NCI-H1417 (cell line): Measurements from ENCODE around the gene VIT.
A peak's percentile ranks its signal among the peaks of the same experiment; 100 is the strongest.

ENCODE experiments used
- DNase-seq, 3 experiments: peaks; one replicate each; lab custom pipeline; 2025; lab: John Stamatoyannopoulos, UW

Gene VIT

GRCh38 chr2:36710858-36711515, 14.5 kb downstream of the VIT start:
- no peak for DNase-seq

DNA sequence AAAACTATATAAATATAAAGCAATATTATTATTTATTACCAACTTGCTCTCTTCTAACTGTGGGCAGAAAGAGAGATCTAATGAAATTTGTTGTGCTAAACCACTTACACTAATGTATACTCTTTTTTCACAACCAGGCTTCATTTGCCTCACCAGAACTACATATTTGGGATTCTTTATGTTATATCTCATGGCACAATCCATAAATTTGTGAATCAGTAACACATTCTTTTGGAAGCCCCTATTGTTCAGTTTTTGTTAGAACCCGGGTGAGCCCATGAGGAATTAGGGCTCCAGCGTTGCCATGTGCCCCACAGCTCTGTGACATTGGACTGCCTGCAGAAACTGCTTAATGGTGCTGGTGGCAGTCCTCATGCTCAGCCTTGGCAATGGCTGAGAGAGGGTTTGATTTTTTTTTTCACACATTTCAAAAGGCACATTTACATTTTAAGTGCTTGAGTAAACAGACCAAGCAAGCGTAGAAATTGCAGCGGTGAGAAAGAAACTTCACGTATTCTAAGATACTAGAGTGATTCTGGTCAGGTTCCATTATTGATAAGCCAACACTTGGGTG, 15.3 kb downstream of the VIT start:
- no peak for DNase-seq

- DNase-seq = no peak
Observed at GRCh38 chr2:36713310-36713709, 16.8 kb downstream of the VIT start.

DNA sequence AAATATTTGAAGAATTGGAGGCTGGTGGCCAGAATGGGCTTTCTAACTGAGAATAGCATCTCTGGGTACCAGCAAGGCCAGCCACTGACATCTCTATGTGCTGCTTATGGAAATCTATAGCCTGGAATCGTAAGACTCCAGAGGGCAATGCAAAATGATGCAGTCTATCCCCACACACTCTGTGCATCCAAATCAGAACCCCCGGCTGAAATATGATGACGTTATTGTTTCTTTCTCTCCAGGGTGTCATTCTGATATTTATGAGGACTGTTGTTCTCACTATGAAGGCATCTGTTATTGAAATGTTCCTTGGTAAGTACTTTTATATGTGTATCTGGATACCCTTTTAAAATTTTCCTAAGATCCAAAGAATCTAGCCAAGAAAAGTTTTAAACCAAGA, 19.6 kb downstream of the VIT start:
- DNase-seq = no peak

GRCh38 chr2:36717603-36718266, 21.2 kb downstream of the VIT start:
- DNase-seq = no peak

- peak in 1 of 3 experiments; percentile 21 for DNase-seq
Observed at GRCh38 chr2:36727550-36727949, 31.0 kb downstream of the VIT start.

DNA sequence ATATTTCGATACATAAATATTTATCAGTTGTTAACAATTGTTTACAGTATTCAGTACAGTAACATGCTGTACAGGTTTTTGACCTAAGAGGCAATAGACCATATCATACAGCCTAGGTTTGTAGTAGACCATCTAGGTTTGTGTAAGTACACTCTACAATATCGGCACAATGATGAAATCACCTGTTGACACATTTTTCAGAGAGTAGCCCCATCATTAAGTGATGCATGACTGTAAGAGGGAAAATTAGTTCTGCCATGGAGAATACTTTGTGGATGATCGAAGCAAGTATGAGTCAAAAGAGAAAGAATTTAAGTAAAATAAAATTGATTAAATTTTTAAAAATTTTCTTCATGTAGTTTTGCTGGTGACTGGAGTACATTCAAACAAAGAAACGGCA, 32.6 kb downstream of the VIT start:
- no peak for DNase-seq

GRCh38 chr2:36731941-36732672, 35.6 kb downstream of the VIT start:
- DNase-seq = no peak

DNA sequence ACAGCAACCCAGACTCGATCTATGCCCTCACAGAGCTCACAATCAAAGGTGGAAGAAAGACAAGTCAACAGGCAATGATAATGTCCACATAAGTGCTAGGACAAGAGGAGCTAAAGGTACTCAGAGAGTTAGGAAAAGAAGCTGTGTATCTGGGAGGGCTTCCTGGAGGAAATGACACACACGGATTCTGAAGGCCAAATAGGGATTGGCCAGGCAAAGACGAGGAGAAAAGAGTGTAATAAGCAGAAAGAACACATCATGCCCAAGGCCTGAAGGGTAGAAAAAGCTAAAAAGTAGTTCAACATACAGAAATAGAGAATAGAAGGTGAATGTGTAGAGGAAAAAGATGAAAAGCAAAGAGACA, 36.1 kb downstream of the VIT start:
- DNase-seq = no peak

DNA sequence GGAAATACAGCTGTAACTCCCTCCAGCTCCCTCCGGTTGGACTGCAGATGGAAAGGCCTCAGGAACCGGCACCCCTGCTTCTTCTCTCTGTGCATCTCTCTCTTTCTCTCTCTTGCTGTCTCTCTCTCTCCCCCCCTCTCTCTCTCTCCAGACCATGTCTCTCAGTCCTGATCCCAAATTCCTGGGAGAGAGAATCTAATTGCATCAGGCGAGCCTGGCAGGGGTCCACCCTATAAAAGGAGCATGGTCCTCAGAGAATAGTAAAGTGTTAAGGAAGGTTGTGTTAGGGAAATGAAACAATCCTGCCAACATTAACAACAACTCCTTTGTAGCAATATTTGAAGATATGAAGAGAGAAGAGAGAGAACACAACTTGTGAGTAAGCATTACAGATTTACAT, 36.7 kb downstream of the VIT start:
- DNase-seq = no peak

DNA sequence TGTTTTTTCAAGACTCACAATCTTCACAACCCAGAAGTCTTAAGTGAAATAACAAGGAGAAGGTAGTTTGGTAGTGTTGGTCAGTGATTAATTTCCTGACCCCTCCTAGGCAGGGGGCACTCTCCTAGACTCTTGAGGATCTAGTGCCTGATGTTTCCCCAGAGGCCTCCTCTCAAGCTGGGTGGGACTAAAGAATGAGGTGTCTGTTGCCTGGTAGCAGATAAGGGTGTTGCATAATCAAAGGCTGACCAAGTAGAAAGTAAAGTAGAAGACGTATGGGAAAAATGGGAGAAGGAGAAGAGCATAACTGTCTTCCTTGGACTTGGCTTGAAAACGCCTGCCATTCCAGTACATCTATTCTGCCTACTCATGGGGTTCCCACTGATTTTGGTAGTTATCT, 37.8 kb downstream of the VIT start:
- DNase-seq = no peak

- no peak for DNase-seq
Observed at GRCh38 chr2:36737131-36737750, 40.7 kb downstream of the VIT start.

DNA sequence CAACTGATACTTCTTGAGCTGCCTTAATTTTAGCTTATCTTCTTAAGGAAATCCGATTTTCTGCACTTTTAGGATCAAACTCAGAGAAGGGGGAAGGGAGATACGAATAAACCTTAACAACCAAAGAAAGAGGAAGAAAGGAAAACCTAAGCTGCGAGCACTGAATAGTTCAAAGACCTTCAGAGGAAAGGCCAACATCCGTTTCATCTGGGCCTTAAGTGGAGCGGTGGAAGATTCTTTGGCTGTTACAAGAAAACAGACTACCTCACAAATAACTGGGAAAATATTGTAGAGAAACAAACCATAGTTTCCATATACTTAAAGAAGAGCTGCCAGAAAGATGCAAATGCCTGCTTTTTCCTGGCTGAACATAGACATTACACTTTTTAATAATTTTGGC, 43.6 kb downstream of the VIT start:
- no peak for DNase-seq

- DNase-seq = no peak
Observed at GRCh38 chr2:36741188-36741837, 44.8 kb downstream of the VIT start.

DNA sequence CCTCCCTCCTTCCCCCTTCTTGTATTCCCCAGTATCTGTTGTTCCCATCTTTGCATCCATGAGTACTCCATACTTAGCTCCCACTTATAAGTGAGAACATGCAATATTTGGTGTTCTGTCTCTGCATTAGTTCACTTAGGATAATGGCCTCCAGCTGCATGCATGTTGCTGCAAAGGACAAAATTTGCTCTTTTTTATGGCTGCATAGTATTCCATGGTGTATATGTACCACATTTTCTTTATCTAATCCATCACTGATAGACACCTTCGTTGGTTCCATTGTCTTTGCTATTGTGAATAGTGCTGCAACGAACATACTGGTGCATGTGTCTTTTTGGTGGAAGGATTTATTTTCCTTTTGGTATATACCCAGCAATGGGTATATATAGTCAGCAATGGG, 47.4 kb downstream of the VIT start:
- DNase-seq = no peak

- DNase-seq = no peak
Observed at GRCh38 chr2:36748166-36748565, 51.7 kb downstream of the VIT start.

- DNase-seq = no peak
Observed at GRCh38 chr2:36750101-36750500, 53.6 kb downstream of the VIT start.

DNA sequence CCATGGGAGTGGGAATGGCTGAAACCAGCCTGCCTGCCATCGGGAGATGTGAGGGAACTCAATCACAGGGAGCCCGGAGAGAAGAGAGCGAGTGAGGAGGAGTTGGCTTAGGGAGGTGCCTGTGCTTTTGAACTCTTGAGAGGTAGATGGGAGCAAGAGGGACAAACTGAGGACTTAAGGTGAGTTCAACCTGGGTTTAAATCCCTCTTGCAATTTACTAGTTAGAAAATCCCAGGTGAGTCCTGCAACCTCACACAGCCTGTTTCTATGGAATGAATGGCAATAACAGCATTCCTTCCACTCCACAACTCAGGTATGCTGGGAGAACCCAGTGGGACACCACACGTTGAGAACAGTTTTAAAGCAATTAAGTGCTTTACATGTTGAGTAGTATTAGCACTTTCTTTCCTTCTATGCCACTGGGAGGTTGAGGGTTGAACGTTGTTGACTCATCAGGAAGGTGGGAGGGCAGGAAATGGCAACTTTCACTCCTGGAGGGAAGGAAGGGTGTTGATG, 57.3 kb downstream of the VIT start:
- DNase-seq = peak in 1 of 3 experiments; percentile 16

- DNase-seq = no peak
Observed at GRCh38 chr2:36754578-36754977, 58.1 kb downstream of the VIT start.

GRCh38 chr2:36756438-36756837, 59.9 kb downstream of the VIT start:
- no peak for DNase-seq

DNA sequence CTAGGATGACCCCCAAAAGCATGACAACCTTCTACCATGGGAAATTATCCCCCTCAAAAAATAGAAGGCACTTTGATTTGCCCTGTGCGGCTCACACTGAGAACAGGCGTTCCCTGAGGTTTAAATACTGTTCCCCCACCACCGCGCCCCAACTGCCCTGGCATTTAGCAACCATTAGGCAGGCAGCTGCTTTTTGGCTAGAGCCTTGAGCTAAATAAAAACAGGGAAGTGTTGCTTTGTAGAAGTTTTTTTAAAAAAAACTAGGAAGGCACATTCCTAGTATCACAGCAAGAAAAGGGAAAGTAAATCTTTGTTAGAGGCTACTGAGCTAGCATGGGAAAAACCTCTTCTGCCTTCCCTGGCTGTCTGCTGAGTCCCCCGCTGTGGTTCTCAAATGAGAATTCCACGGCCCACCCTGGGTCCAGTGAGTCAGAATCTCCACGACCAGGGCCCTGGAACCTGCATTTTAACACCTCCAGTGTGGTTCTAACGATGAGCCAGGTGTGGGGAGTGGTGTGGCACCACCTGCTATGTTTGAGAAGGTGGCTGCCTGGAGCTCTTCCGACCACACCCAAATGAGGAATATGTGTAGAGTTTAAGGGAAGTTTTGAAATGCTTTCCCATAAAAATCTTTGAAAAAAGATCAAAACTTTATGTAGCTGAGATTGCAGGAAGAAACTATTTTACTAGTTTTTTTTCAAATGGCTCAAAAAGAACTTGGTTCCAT, 66.4 kb downstream of the VIT start:
- DNase-seq = no peak
